Activated naive CD4-positive, alpha-beta T cell treated with anti-CD3 and anti-CD28 coated beads for 36 hours (primary cell): ENCODE data around the gene PRB2. TPM values are rescaled to one million over a fixed set of nuclear protein-coding genes. Genes with fewer than 3 reads are reported as not detected.
"Not testable (repeated sequence)": the region's sequence is repeated elsewhere in the genome, so short reads cannot be mapped to it uniquely, and the experiment has no call there.

ENCODE experiments used
- CTCF ChIA-PET: fragments of 350-600 bp; sonication (Branson Sonifier 250); formaldehyde crosslinking; loops from one replicate; lab custom pipeline; 2021; ENCODE audit warnings: antibody characterized with exemption; lab: Charles Lee
- DNase-seq: peaks from one replicate; pipeline ENCODE4 v3.0.0-alpha.2; 2020
- H3K27ac Mint-ChIP-seq: one replicate; pipeline ENCODE4 v1.8.0; 2021; ENCODE audit warnings: mild to moderate bottlenecking, mixed read lengths
- H3K27me3 Mint-ChIP-seq: one replicate; pipeline ENCODE4 v1.8.0; 2021; ENCODE audit warnings: low read depth, mixed read lengths
- H3K36me3 Mint-ChIP-seq: one replicate; pipeline ENCODE4 v1.8.0; 2021; ENCODE audit warnings: low read depth, mixed read lengths
- H3K4me1 Mint-ChIP-seq: one replicate; pipeline ENCODE4 v1.8.0; 2021; ENCODE audit warnings: low read depth, mixed read lengths
- H3K4me3 Mint-ChIP-seq: one replicate; pipeline ENCODE4 v1.8.0; 2021; ENCODE audit warnings: mild to moderate bottlenecking, moderate library complexity, mixed read lengths
- H3K9me3 Mint-ChIP-seq: one replicate; pipeline ENCODE4 v1.8.0; 2021; ENCODE audit warnings: mixed read lengths
- intact Hi-C: fragments of 100-400 bp; cut with micrococcal nuclease; formaldehyde crosslinking; loops from one replicate; pipeline ENCODE4 v1.15.1; 2023
- total RNA-seq, 2 experiments: library from RNA; stranded (reverse); gene quantifications; one replicate each; pipeline ENCODE4 v1.2.3, GENCODE V29; 2021

PRB2 gene
- not detected for total RNA-seq

- DNase-seq, H3K4me1 Mint-ChIP-seq, H3K27ac Mint-ChIP-seq, intact Hi-C loops, H3K36me3 Mint-ChIP-seq, H3K9me3 Mint-ChIP-seq, H3K4me3 Mint-ChIP-seq, CTCF ChIA-PET, H3K27me3 Mint-ChIP-seq: not testable (repeated sequence)
Observed at GRCh38 chr12:11395467-11395866, at the start of gene PRB2. Gene PRB2 (minus strand): TSS chr12:11395567. CDS start chr12:11395529, 38 bp downstream.

- no peak overlapping the region for H3K27ac Mint-ChIP-seq
- H3K4me3 Mint-ChIP-seq: no peak overlapping the region
- H3K9me3 Mint-ChIP-seq: no peaks in the 10 kb centered on the region
- intact Hi-C loops: no loop called here
- no peak for DNase-seq
- H3K27me3 Mint-ChIP-seq: no peaks in the 10 kb centered on the region
- H3K36me3 Mint-ChIP-seq: no peaks in the 10 kb centered on the region
- CTCF ChIA-PET: no interaction called here
- no peaks in the 10 kb centered on the region for H3K4me1 Mint-ChIP-seq
Observed at GRCh38 chr12:11437966-11438365, 42.6 kb upstream of the PRB2 start.

GRCh38 chr12:11433664-11434063 lies 38.3 kb upstream of the PRB2 start:
- H3K4me3 Mint-ChIP-seq: no peak overlapping the region
- H3K9me3 Mint-ChIP-seq: no peaks in the 10 kb centered on the region
- peaks cover 4% of the 10 kb centered on the region for H3K4me1 Mint-ChIP-seq
- H3K27me3 Mint-ChIP-seq: no peaks in the 10 kb centered on the region
- no peak overlapping the region for H3K27ac Mint-ChIP-seq
- CTCF ChIA-PET: no interaction called here
- DNase-seq: no peak
- no peaks in the 10 kb centered on the region for H3K36me3 Mint-ChIP-seq
- intact Hi-C loops: no loop called here

GRCh38 chr12:11431486-11431885 lies 36.1 kb upstream of the PRB2 start:
- Mint-ChIP-seq H3K4me3 (no peak overlapping the region), H3K9me3 (no peaks in the 10 kb centered on the region), H3K36me3 (no peaks in the 10 kb centered on the region), H3K27ac (no peak overlapping the region), H3K4me1 (peaks cover 4% of the 10 kb centered on the region), H3K27me3 (no peaks in the 10 kb centered on the region)
- CTCF ChIA-PET: no interaction called here
- no peak for DNase-seq
- intact Hi-C loops: no loop called here

GRCh38 chr12:11427341-11427740 lies 32.0 kb upstream of the PRB2 start:
- CTCF ChIA-PET: interaction anchor here (1.0 to 1.3 kb wide), 2 partner anchors 60 to 422 kb away, joined by 3 to 7 read pairs; no protein-coding TSS in a partner anchor
- no peaks in the 10 kb centered on the region for H3K9me3 Mint-ChIP-seq
- no peak for DNase-seq
- H3K36me3 Mint-ChIP-seq: no peaks in the 10 kb centered on the region
- no peaks in the 10 kb centered on the region for H3K27me3 Mint-ChIP-seq
- peaks cover 4% of the 10 kb centered on the region for H3K4me1 Mint-ChIP-seq
- intact Hi-C loops: no loop called here
- H3K27ac Mint-ChIP-seq: no peak overlapping the region
- no peak overlapping the region for H3K4me3 Mint-ChIP-seq

- intact Hi-C loops: no loop called here
- DNase-seq: no peak
- Mint-ChIP-seq H3K27me3 (no peaks in the 10 kb centered on the region), H3K4me3 (no peak overlapping the region), H3K36me3 (no peaks in the 10 kb centered on the region), H3K27ac (no peak overlapping the region), H3K4me1 (no peaks in the 10 kb centered on the region), H3K9me3 (no peaks in the 10 kb centered on the region)
- CTCF ChIA-PET: no interaction called here
Observed at GRCh38 chr12:11412731-11413130, 17.4 kb upstream of the PRB2 start.

- Mint-ChIP-seq H3K4me3 (no peak overlapping the region), H3K27ac (no peak overlapping the region)
Observed at GRCh38 chr12:11408096-11408495, 12.7 kb upstream of the PRB2 start.

GRCh38 chr12:11397366-11397765 lies 2.0 kb upstream of the PRB2 start:
- intact Hi-C loops: no loop called here
- DNase-seq: no peak
- Mint-ChIP-seq H3K4me1 (no peaks in the 10 kb centered on the region), H3K4me3 (no peak overlapping the region), H3K27ac (no peak overlapping the region), H3K9me3 (no peaks in the 10 kb centered on the region), H3K27me3 (peaks cover 2% of the 10 kb centered on the region), H3K36me3 (no peaks in the 10 kb centered on the region)
- CTCF ChIA-PET: interaction anchor here (0.7 kb wide), 1 partner anchor 168 kb away, joined by 3 read pairs; no protein-coding TSS in a partner anchor

More at GRCh38 chr12:11408096-11408495, 12.7 kb upstream of the PRB2 start:
- DNase-seq: no peak
- CTCF ChIA-PET: no interaction called here
- Mint-ChIP-seq H3K4me1 (no peaks in the 10 kb centered on the region), H3K9me3 (no peaks in the 10 kb centered on the region), H3K36me3 (no peaks in the 10 kb centered on the region), H3K27me3 (no peaks in the 10 kb centered on the region)
- intact Hi-C loops: no loop called here

GRCh38 chr12:11391456-11391855 lies 3.9 kb downstream of the PRB2 start:
- H3K9me3 Mint-ChIP-seq, H3K4me3 Mint-ChIP-seq, intact Hi-C loops, H3K27ac Mint-ChIP-seq, H3K4me1 Mint-ChIP-seq, DNase-seq, H3K36me3 Mint-ChIP-seq, H3K27me3 Mint-ChIP-seq: not testable (repeated sequence)
- CTCF ChIA-PET: interaction anchor here (0.8 kb wide), 1 partner anchor 95 kb away, joined by 4 read pairs; no protein-coding TSS in a partner anchor

- H3K36me3 Mint-ChIP-seq, H3K27ac Mint-ChIP-seq, intact Hi-C loops, H3K4me3 Mint-ChIP-seq, H3K27me3 Mint-ChIP-seq, DNase-seq, H3K4me1 Mint-ChIP-seq, CTCF ChIA-PET: not testable (repeated sequence)
- peaks cover 26% of the 10 kb centered on the region for H3K9me3 Mint-ChIP-seq
Observed at GRCh38 chr12:11377420-11377819, 17.9 kb downstream of the PRB2 start.

- intact Hi-C loops: no loop called here
Observed at GRCh38 chr12:11361151-11361550, 34.2 kb downstream of the PRB2 start.

GRCh38 chr12:11360205-11360883 lies 35.0 kb downstream of the PRB2 start:
- H3K27ac Mint-ChIP-seq, H3K36me3 Mint-ChIP-seq, H3K4me1 Mint-ChIP-seq, H3K27me3 Mint-ChIP-seq, H3K4me3 Mint-ChIP-seq, DNase-seq, H3K9me3 Mint-ChIP-seq, intact Hi-C loops: not testable (repeated sequence)
- CTCF ChIA-PET: interaction anchor here (1.1 kb wide), 1 partner anchor 913 kb away, joined by 3 read pairs; no protein-coding TSS in a partner anchor

More at GRCh38 chr12:11361151-11361550, 34.2 kb downstream of the PRB2 start:
- no peaks in the 10 kb centered on the region for H3K4me1 Mint-ChIP-seq
- no peaks in the 10 kb centered on the region for H3K9me3 Mint-ChIP-seq
- H3K27me3 Mint-ChIP-seq: no peaks in the 10 kb centered on the region
- DNase-seq: no peak
- no peak overlapping the region for H3K4me3 Mint-ChIP-seq
- CTCF ChIA-PET: no interaction called here
- H3K27ac Mint-ChIP-seq: no peak overlapping the region
- H3K36me3 Mint-ChIP-seq: no peaks in the 10 kb centered on the region

- CTCF ChIA-PET, intact Hi-C loops, H3K9me3 Mint-ChIP-seq, H3K36me3 Mint-ChIP-seq, H3K4me3 Mint-ChIP-seq, H3K4me1 Mint-ChIP-seq, H3K27ac Mint-ChIP-seq, DNase-seq: not testable (repeated sequence)
- peaks cover 11% of the 10 kb centered on the region for H3K27me3 Mint-ChIP-seq
Observed at GRCh38 chr12:11351736-11352135, 43.6 kb downstream of the PRB2 start.
